GM18907 (cell line): ENCODE results near the gene MACIR.

ENCODE experiments used
- ATAC-seq: cut with Tn5 transposase; IDR thresholded peaks from one replicate; pipeline ENCODE4 v1.9.1; 2021; ENCODE audit warnings: mild to moderate bottlenecking, moderate library complexity; ENCODE audit not compliant: unreplicated experiment

The MACIR gene

GRCh38 chr5:103289024-103289423 is 30.5 kb downstream of the MACIR start:
- ATAC-seq, result no peak

- ATAC-seq, result no peak
Measured at GRCh38 chr5:103290846-103291245, 32.3 kb downstream of the MACIR start.

- no peak for ATAC-seq
Measured at GRCh38 chr5:103291606-103292005, 33.0 kb downstream of the MACIR start.

- no peak for ATAC-seq
Measured at GRCh38 chr5:103293099-103293498, 34.5 kb downstream of the MACIR start.

GRCh38 chr5:103293719-103294118 is 35.2 kb downstream of the MACIR start:
- no peak for ATAC-seq

GRCh38 chr5:103294906-103295305 is 36.3 kb downstream of the MACIR start:
- ATAC-seq, result no peak

- ATAC-seq, result no peak
Measured at GRCh38 chr5:103295424-103295823, 36.9 kb downstream of the MACIR start.

- no peak for ATAC-seq
Measured at GRCh38 chr5:103295871-103296270, 37.3 kb downstream of the MACIR start.

GRCh38 chr5:103298117-103298516 is 39.6 kb downstream of the MACIR start:
- ATAC-seq, result no peak

- no peak for ATAC-seq
Measured at GRCh38 chr5:103298607-103299188, 40.1 kb downstream of the MACIR start.

GRCh38 chr5:103305809-103306208 is 47.2 kb downstream of the MACIR start:
- no peak for ATAC-seq

- ATAC-seq, result no peak
Measured at GRCh38 chr5:103307470-103307869, 48.9 kb downstream of the MACIR start.

GRCh38 chr5:103308774-103309173 is 50.2 kb downstream of the MACIR start:
- no peak for ATAC-seq

GRCh38 chr5:103313056-103313455 is 54.5 kb downstream of the MACIR start:
- no peak for ATAC-seq

- no peak for ATAC-seq
Measured at GRCh38 chr5:103315455-103315854, 56.9 kb downstream of the MACIR start.

- no peak for ATAC-seq
Measured at GRCh38 chr5:103327451-103327850, 68.9 kb downstream of the MACIR start.

GRCh38 chr5:103327893-103328292 is 69.3 kb downstream of the MACIR start:
- ATAC-seq, result no peak
